Pulmonary artery endothelial cell (primary cell): ENCODE results near the gene ABTB2. TPM values are rescaled to one million over a fixed set of nuclear protein-coding genes. Genes with fewer than 3 reads are reported as not detected.
"Not testable (repeated sequence)": the region's sequence is repeated elsewhere in the genome, so short reads cannot be mapped to it uniquely, and the experiment has no call there.

Experiments
- DNase-seq: peaks from one replicate; pipeline ENCODE4 v3.0.0-alpha.2; 2011; ENCODE audit warnings: low read depth, low spot score
- total RNA-seq: library from RNA; depleted of rRNA; stranded (reverse); fragments of >200 nt; gene quantifications from 2 replicates; pipeline ENCODE4 v1.2.3, GENCODE V29; 2014

The ABTB2 gene
- 0.07 and 0.25 TPM in 2 replicates for total RNA-seq

DNA sequence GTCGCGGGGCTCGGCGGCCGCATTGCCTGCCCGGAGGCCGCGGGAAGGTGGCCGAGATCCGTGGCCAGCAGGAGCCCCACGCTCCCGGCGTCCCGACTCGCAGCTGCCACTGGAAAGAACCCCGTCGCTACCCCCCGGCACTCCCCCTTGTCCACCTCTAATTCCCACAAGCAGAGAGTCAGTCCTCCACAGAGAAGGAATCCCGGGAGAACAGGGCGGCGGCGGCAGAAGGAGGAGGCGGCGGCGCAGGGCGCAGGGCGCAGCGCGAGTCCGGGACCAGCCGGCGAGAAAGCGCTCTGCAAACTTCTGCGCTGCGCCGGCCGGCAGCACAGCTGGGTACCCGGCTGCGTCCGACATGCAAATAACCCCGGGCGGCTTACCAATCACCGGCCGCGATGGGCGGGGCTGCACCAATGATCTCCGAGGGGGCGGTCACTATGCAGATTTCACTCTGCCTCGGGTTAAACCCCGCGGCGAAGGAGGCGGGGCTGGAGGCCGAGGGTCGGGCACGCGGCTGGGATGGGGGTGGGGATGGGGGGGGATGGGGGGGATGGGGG, at the start of gene ABTB2:
ABTB2 (minus strand) TSS at position 310 of the 557 bp plus-strand sequence.
- DNase-seq = peak; percentile 89

DNA sequence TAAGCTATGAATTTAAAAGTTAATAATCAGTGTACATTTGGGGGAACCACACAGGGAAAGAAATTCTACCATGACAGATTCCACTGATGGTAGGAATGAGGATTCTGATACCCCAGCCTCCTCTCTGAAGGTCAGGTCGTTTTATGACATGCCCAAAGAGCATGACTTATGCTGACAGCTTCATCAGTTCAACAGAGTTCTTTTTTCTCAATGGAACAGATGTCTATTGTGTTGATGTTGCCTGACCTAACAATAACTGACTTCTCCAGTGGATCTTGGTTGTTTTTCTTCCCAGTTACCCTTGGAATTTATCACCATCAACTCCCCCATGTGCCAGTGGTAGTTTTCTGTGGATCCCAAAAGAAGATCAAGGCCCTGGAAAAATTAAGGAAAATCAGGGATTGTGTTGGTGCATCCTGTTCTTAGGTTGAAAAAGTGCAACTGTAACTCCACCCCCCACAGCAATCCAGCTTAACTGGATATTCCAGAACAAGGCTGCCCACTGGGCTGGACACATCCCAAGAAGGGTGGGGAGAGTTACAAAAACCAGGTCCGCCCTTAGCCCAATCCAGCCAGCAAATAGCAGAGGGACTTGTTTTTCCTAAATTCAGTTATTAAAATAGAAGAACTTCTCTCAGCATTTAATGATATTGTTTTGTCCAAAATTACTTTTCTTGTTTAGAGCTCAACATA, 49.5 kb upstream of the ABTB2 start:
- no peak for DNase-seq

DNA sequence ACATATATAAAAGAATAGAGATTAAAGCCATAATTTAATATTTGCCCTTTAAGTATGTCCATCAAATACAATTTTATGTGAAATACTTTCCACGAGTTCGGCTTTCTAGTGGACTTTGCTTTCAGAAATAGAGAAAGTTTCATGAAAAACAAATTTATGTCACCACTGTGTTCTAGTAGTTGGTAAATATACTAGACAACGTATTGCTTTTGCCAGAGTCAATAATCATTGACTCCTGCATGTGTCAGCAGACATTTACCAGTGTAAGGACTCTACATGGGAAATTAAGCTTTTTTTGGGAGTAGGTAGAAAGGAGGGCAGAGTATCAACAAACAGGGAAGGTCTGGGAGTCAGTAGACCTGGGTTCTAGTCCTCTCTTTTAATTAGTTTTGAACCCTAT, 48.6 kb upstream of the ABTB2 start:
- DNase-seq = no peak

DNA sequence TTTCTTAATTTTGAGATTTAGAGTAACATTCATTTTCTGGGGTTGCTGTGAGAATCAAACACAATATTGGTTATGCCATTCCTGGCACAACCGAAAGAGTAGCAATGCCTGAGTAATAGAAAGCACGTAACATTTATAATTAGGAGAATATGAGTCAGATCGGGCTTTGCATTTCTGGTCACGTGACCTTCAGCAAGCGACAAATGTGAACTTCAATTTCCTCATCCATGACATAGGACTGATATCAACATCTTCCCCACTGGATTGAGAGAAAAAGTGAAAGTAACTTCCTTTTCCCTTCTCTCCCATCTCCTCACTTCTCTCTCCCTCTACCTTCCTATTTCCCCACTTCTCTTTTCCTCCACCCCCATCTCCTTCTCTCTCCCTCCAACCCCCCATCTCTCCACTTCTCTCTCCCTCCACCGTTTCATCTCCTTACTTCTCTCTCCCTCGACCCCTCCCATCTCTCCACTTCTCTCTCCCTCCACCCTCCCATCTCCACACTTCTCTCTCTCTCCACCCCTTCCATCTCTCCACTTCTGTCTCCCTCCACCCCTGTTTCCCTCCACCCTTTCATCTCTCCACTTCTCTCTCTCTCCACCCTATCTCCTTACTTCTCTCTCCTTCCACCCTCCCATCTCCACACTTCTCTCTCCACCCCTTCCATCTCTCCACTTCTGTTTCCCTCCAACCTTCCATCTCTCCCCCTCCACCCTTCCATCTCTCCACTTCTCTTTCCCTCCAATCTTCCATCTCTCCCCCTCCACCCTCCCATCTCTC, 47.5 kb upstream of the ABTB2 start:
- no peak for DNase-seq

DNA sequence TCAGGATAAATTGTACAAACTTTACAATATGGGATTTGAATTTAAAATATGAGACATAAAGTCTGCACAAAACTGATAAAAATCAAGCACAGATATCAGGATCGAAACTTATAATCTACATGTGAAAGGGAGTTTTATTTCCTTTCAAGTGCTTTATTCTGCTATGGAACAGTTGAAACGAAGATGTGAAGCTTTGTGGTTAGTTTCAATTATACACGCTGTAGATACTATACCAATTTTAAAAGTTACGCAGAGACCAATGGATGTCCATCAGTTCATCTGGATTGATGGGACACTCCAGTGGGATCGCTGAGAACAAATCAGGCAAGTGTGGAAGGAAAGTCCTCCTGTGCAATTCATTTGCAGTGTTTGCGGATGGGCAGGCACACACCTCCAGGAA, 46.5 kb upstream of the ABTB2 start:
- DNase-seq = no peak

GRCh38 chr11:34403431-34403830, 45.6 kb upstream of the ABTB2 start:
- DNase-seq = no peak

DNA sequence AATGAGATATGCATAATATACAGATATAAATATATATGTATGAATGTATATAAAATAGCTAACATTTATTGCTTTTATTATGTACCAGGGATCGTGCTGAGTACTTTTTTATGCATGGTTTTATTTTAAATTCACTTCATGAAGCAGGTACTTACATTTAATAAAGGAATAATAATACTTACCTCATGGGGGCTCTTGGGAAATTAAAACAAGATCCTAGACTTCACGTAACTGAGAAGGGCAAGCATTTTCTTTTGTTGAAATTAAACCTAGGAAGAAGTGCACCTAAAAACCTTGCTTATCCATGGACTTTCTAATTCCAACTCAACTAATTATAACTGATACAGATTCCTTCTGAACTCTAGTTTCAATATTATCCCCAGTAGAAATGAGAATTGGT, 40.0 kb upstream of the ABTB2 start:
- DNase-seq = no peak

GRCh38 chr11:34397120-34397519, 39.3 kb upstream of the ABTB2 start:
- DNase-seq = no peak

GRCh38 chr11:34395916-34396550, 38.2 kb upstream of the ABTB2 start:
- DNase-seq = peak; percentile 19

DNA sequence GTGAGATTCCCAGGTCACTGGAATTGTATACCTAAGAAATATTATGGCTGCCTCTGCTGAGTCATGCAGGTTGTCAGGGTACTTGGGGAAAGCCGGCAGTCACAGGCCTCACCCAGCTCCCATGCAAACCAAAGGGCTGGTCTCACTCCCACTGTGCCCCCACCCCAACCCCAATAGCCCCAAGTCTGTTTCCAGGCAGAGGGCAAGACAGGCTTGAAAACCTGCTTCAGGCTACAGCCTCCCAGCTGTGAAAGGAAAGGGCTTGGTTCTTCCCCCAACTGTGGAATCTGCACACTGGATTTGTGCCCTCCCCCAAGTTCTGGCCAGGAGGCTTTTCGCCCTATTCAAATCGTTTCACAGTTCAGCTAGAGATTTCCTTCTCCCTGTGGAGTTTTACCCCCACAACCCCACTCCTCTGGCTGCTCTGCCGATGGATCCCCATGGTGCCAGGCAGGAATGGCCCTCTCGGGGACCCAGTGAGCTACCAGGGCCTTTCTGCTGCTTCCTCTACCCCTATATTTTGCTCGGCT, 37.0 kb upstream of the ABTB2 start:
- no peak for DNase-seq

DNA sequence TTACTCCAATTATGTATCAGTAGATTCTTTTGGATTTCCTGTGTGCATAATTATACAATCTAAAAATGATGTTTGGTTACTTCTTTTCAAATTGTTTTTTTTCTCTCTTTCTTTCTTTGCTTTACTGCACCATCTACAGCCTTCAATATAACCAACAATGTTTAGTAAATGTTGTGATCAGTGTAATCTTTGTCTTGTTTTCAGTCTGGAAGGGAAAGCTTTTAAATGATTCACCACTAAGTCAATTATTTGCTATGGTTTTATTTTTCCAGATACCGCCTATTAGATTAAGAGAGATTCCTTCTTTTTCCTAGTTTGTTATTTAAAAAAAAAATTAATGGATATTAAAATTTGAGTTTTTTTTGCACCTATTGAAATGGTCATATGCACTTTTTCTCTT, 29.8 kb upstream of the ABTB2 start:
- DNase-seq = no peak

GRCh38 chr11:34386356-34386755, 28.5 kb upstream of the ABTB2 start:
- DNase-seq = not testable (repeated sequence)

DNA sequence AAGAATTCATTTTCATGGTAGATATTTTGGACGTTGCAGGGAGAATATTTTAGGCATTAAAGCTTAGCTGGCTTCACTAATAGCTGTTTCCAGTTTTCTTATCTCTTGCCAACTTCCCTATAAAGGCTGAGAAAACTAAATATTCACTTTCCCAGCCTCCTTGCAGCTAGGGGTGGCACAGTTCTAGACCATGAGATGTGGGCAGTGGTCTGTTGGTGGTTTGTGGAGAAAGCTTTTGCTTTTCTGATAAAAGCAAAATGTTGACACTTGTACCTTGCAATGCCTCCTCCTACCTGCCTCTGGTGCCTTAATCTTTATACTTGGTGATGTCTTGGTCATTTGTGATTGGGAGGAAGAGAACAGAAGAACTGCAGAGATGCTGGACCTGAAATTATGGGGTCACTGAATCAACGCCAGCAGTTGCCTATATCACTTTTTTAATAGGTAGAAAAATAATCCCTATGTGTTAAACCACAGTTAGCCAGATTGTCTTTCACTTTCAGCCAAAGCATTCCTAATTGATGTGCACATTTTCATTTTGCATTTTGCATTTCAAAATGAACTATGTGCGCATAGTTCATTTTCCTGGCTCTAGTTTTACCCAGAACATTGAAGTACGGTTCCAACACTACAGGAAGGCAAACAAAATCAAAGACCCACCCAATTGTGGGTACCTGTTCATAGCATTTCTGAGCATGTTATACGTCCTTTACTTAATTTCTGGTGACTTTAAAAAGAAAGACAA, 24.9 kb upstream of the ABTB2 start:
- DNase-seq = no peak

DNA sequence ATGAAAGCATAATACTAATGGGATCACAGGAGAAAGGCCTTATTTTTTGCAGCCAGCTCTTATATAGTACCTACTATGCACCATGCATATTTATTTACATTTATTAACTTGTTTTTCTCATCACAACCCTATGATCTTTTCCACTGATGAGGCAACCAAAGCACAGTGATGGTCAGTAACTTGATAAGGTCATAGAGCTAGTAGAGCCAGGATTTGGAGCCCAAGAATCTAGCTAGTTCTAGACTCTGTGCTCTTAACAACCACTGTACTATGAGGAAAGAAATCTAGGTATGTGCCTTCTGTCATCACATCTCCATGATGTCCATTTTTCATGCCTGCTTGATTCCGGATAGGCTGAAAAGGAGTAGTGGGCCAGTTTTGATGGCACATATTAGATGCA, 24.0 kb upstream of the ABTB2 start:
- DNase-seq = no peak

DNA sequence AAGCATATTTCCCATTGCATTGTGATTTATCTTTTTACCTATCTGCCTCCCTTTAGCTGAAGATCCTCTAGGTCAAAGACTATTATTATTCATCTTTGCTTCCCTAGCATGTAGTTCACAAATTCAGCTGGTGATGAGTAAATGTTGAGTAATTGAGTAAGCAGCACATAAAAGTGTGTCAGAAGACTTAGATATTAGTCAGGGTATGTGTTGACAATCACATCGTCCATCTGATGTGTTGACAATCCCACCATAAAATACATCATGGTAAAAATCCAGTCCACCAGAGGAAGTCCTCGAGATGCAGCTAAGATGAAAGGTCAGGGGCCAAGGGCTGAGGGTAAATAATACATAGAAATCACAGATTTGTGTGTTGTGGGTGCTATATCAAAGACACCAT, 22.9 kb upstream of the ABTB2 start:
- no peak for DNase-seq

- no peak for DNase-seq
Observed at GRCh38 chr11:34379539-34379938, 21.7 kb upstream of the ABTB2 start.

- DNase-seq = no peak
Observed at GRCh38 chr11:34379079-34379478, 21.3 kb upstream of the ABTB2 start.

DNA sequence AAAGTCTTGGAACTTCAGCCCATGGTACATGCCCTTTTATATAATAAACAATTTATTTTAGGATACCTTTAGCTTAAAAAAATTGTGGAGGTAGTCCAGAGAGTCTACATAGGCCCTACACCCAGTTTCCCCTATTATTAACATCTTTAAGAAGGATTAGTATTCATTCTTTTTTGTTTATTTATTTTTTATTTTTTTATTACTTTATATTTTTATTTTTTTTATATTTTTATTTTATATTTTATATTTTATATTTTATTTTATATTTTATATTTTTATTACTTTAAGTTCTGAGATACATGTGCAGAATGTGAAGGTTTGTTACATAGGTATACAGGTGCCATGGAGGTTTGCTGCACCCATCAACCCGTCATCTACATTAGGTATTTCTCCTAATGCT, 15.9 kb upstream of the ABTB2 start:
- DNase-seq = no peak

- no peak for DNase-seq
Observed at GRCh38 chr11:34366522-34366921, 8.7 kb upstream of the ABTB2 start.

DNA sequence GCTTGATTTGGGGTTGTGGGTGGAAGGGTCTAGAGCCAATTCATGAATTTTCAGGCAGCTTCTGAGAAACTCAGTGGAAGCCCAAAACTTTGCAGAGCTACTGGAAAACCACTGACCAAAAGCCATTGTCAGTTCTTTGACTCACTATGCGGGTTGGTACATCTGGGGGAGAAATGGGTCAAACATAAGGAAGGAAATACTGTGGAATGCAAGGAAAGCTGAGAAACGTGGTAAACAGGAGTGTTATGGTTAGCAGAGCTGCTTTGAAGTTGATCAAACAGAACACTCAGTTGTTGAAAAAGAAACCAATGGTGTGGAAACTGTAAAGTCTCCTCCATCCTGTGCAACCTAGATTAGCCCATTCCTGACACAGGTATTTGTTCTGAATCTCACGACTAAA, 6.3 kb upstream of the ABTB2 start:
- no peak for DNase-seq

GRCh38 chr11:34363363-34364084, 5.7 kb upstream of the ABTB2 start:
- DNase-seq = no peak
